Gastroesophageal sphincter (tissue), 4 donors: Measurements from ENCODE around the gene ACAN. TPM values are rescaled to one million over a fixed set of nuclear protein-coding genes. Genes with fewer than 3 reads are reported as not detected.

ENCODE experiments used
- ATAC-seq: fragments of 150-250 bp; one replicate; pipeline ENCODE4 v1.9.1; 2016; ENCODE audit warnings: mild to moderate bottlenecking, moderate library complexity
- H3K27ac ChIP-seq, 4 donors: fragments of 200-600 bp; sonication (generic) in 3 of 4; 1 replicate in 3 of 4; 2 replicates in 1 of 4; pipeline ENCODE4 v1.5.1; 2016 to 2019
- H3K27me3 ChIP-seq: fragments of 200-600 bp; sonication (generic); one replicate; pipeline ENCODE4 v1.5.1; 2019
- H3K36me3 ChIP-seq, 2 donors: fragments of 200-600 bp; sonication (generic); one replicate each; pipeline ENCODE4 v1.5.1; 2019; ENCODE audit warnings: control low read depth in 1 of 2
- H3K4me1 ChIP-seq, 3 donors: fragments of 200-600 bp; sonication (generic); 1 replicate in 2 of 3; 2 replicates in 1 of 3; pipeline ENCODE4 v1.5.1; 2016 to 2019; ENCODE audit warnings: control low read depth in 2 of 3
- H3K4me3 ChIP-seq, 2 donors: fragments of 200-600 bp; sonication (generic); one replicate each; pipeline ENCODE4 v1.5.1; 2019; ENCODE audit warnings: mild to moderate bottlenecking in 1 of 2, moderate library complexity in 1 of 2
- H3K9me3 ChIP-seq, 3 donors: fragments of 200-600 bp; sonication (generic); one replicate each; pipeline ENCODE4 v1.5.1; 2017 to 2019; ENCODE audit warnings: control low read depth in 2 of 3
- EP300 ChIP-seq: sonication (generic); formaldehyde crosslinking; IDR thresholded peaks from one replicate; pipeline ENCODE4 v1.6.1; 2017; ENCODE audit warnings: antibody characterized with exemption, mild to moderate bottlenecking
- POLR2A ChIP-seq, 2 donors: fragments of 450-650 bp; IDR thresholded peaks; one replicate each; pipeline ENCODE4 v1.6.1; 2017; ENCODE audit warnings: antibody characterized with exemption in 2 of 2, mild to moderate bottlenecking in 2 of 2, moderate library complexity in 1 of 2
- POLR2AphosphoS5 ChIP-seq: sonication (generic); formaldehyde crosslinking; IDR thresholded peaks from one replicate; pipeline ENCODE4 v1.6.1; 2017; ENCODE audit warnings: antibody characterized with exemption
- WGBS, 2 donors: methylation state at CpG; one replicate each; pipeline ENCODE4 v1.1.5; 2018; ENCODE audit warnings: low coverage in 1 of 2; 5-methylcytosine and 5-hydroxymethylcytosine counted together
- total RNA-seq, 4 donors: library from RNA; depleted of rRNA; stranded (reverse); fragments of >200 nt; gene quantifications; one replicate each; pipeline ENCODE4 v1.1.0, GENCODE V29; 2016
- TF ChIP-seq, protein P1 (sequence below), 4 experiments: fragments of 200-600 bp in 2 of 4; fragments of 450-650 bp in 2 of 4; sonication (generic) in 1 of 4; IDR thresholded peaks; one replicate each; pipeline ENCODE4 v1.5.1; 2017 to 2019; ENCODE audit warnings: antibody characterized with exemption in 4 of 4, mild to moderate bottlenecking in 2 of 4, moderate library complexity in 2 of 4

The ACAN gene
- total RNA-seq, 4 donors from 2014 or later = 0.04 to 0.17 (median 0.13) TPM; not detected in 1

DNA sequence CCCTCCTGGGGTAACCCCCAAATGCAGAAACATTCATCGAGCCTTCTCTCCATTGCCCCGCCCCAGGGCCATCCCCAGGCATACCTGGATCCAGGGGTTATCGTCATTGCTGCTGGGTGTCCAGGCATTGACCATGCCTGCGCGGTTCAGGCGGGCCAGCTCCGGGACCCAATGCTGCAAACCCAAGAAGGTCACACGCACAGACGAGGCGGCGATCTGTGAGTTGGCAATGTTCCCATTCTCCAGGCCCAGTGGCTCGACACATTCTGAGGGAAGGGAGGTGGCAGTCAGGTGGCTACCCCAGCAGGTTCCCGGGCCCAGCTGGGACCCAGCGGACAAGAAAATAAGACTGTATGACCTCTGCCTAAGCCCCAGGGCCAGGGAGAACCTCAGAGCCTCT is 103.9 kb downstream of the ACAN start:
- Histone ChIP-seq H3K4me1 (peaks cover 0 to 70% (median 40%) of the 10 kb centered on the region in 3 donors), H3K27me3 (no peaks in the 10 kb centered on the region), H3K36me3 (peaks cover 0 to 78% of the 10 kb centered on the region in 2 donors), H3K27ac (no peak overlapping the region), H3K4me3 (no peak overlapping the region), H3K9me3 (no peaks in the 10 kb centered on the region)
- WGBS, 2 donors = 100% methylated on average over 2 of the region's 14 CpGs; no CpG with 5 or more reads in 1 of the 2 donors
- ATAC-seq = no peak
- TF ChIP-seq POLR2AphosphoS5 (no peak), POLR2A (IDR thresholded peaks at IDR 0.05) (no peak), EP300 (no peak)
- TF ChIP-seq, protein P1, sequence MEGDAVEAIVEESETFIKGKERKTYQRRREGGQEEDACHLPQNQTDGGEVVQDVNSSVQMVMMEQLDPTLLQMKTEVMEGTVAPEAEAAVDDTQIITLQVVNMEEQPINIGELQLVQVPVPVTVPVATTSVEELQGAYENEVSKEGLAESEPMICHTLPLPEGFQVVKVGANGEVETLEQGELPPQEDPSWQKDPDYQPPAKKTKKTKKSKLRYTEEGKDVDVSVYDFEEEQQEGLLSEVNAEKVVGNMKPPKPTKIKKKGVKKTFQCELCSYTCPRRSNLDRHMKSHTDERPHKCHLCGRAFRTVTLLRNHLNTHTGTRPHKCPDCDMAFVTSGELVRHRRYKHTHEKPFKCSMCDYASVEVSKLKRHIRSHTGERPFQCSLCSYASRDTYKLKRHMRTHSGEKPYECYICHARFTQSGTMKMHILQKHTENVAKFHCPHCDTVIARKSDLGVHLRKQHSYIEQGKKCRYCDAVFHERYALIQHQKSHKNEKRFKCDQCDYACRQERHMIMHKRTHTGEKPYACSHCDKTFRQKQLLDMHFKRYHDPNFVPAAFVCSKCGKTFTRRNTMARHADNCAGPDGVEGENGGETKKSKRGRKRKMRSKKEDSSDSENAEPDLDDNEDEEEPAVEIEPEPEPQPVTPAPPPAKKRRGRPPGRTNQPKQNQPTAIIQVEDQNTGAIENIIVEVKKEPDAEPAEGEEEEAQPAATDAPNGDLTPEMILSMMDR (IDR thresholded peaks at IDR 0.05) = no peak

DNA sequence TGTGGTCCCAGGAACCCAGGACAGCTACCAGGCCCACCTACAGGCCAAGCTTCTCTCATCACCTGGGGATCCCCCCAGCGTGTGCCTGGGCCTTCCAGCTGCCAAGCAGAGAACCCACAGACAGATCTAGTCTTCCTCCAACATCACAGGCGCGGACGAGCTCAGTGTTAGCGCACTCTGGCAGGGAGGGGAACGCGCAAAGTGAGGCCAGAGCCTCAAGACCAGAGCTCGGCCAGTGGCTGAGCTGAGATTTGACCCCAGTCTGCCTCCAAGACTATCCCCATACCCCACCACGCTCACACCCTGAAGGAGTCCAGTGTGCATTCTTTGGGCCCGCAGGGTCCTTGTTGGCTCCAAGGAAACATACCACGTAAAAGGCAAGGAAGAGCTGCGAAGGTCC is 104.9 kb downstream of the ACAN start:
- Histone ChIP-seq H3K4me3 (no peak overlapping the region), H3K9me3 (no peaks in the 10 kb centered on the region), H3K27me3 (no peaks in the 10 kb centered on the region), H3K4me1 (peaks cover 0 to 73% (median 40%) of the 10 kb centered on the region in 3 donors), H3K36me3 (peaks cover 0 to 68% of the 10 kb centered on the region in 2 donors), H3K27ac (peak overlapping the region in 2 of 4 donors; percentile 57 to 92)
- ATAC-seq = no peak
- TF ChIP-seq EP300 (no peak), POLR2AphosphoS5 (no peak), POLR2A (IDR thresholded peaks at IDR 0.05) (no peak)
- TF ChIP-seq, protein P1 (IDR thresholded peaks at IDR 0.05) = no peak
- WGBS, 2 donors = 100% methylated on average over 2 of the region's 12 CpGs; no CpG with 5 or more reads in 1 of the 2 donors

DNA sequence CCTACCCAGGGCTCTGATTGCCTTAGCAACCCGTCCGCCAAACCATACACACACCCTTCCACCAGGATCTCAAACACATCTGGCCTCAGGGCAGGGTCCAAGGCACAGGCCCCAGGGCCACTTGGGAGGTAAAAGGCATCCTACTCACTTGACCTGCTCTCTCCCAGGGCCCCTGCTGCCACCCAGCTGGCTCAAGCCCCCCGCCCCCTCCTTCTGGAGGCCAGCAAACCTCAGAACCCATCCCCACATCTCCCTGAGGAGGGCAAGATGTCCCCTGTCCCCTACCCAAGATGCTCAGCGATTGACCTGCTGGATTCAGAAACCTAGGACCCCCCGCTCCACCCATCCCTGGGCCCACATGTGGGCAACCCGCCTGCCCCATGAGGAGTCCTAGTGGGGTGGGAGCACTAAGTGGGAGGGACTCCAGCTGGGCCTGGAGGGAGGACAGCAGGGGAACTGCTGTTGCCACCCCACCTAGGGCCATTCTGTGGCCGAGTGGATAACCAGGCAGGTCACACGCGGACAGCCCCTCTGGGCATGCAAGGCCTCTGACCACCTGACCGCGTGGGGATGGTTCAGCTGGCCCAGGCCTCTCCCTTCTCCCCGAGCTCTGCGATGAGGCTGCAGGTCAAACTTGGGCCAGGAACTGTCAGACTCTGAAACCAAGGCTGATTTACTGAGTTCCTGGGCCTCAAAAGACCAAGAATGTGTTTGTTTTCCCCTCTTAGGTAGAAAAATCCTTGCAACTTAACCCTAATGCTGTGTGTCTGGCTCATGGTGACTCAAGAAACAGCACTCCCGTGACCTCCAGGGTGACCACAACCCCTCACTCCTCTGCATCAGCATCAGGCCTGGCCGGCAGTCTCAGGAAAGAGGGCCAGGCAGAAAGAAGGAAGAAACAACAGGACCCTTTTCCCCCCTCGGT is 105.7 kb downstream of the ACAN start:
- no peak for ATAC-seq
- H3K27me3 ChIP-seq = no peaks in the 10 kb centered on the region
- H3K4me3 ChIP-seq = peak overlapping the region in 1 of 2 donors; percentile 95
- TF ChIP-seq, protein P1 (IDR thresholded peaks at IDR 0.05) = no peak
- TF ChIP-seq POLR2A (IDR thresholded peaks at IDR 0.05) (no peak), POLR2AphosphoS5 (no peak), EP300 (no peak)
- peaks cover 0 to 60% of the 10 kb centered on the region in 2 donors for H3K36me3 ChIP-seq
- H3K4me1 ChIP-seq = peaks cover 0 to 77% (median 40%) of the 10 kb centered on the region in 3 donors
- 100% methylated on average over 1 of the region's 16 CpGs; no CpG with 5 or more reads in 1 of the 2 donors for WGBS, 2 donors
- H3K27ac ChIP-seq = peak overlapping the region in 2 of 4 donors; percentile 57 to 92
- no peaks in the 10 kb centered on the region for H3K9me3 ChIP-seq

DNA sequence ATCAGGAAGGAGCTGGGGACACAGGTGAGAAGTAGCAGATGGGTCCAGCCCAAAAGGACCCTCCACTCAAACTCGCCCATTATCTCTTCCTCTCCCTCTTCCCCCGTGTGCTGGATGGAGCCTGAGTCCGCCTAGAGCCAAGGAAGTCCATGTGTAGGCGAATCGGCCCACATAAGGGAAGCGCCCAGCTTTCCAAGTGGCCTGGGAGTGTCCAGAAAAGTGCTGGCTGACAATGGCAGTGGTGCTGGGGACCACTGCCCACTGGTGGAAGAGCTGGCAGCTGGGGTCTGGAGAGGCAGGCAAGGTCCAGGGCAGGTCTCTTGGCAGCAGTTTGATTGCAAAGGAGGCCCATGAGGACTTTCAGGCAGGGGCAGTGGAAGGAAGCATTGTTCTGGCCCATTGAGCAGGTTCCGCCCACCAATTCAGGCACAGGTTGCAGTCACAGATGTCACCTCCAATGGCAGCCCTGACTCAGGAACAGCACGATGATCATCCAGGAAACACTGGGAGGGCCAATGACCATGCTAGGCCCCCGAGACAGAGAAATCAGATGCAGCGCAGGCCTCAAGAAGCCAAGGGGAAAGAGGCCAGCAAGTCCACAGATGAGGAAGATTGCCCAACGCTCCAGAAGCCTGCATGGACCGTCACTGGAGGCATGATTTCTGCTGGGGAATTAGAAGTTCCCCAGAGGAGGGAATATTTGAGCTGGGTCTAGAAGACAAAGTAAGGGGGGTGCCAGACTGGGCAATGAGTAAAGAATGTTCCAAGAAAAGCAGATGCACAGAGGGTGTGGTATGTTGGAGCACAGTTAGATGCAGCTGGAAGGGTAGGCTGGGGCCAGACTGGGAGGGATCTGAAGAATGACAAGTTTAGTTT is 107.0 kb downstream of the ACAN start:
- H3K9me3 ChIP-seq = no peaks in the 10 kb centered on the region
- H3K4me1 ChIP-seq = peaks cover 0 to 67% (median 32%) of the 10 kb centered on the region in 3 donors
- H3K4me3 ChIP-seq = peak overlapping the region in 1 of 2 donors; percentile 95
- 57 to 74% methylated on average over 3 to 5 of the region's 12 CpGs for WGBS, 2 donors
- H3K36me3 ChIP-seq = peaks cover 0 to 52% of the 10 kb centered on the region in 2 donors
- peak overlapping the region in 3 of 4 donors; percentile 57 to 92 (median 89) for H3K27ac ChIP-seq
- TF ChIP-seq POLR2AphosphoS5 (peak; percentile 8), EP300 (no peak)
- TF ChIP-seq, protein P1 (IDR thresholded peaks at IDR 0.05) = no peak
- ATAC-seq = peak; percentile 19
- no peaks in the 10 kb centered on the region for H3K27me3 ChIP-seq
